Measurements from ENCODE around the gene YWHAQ. TPM values are rescaled to one million over a fixed set of nuclear protein-coding genes. Genes with fewer than 3 reads are reported as not detected.

Gene YWHAQ
- total RNA-seq, 3 donors from 2014 or later (not counting 1 experiment from before 2014, with no cell fraction given): 227 to 240 (median 238) TPM

DNA sequence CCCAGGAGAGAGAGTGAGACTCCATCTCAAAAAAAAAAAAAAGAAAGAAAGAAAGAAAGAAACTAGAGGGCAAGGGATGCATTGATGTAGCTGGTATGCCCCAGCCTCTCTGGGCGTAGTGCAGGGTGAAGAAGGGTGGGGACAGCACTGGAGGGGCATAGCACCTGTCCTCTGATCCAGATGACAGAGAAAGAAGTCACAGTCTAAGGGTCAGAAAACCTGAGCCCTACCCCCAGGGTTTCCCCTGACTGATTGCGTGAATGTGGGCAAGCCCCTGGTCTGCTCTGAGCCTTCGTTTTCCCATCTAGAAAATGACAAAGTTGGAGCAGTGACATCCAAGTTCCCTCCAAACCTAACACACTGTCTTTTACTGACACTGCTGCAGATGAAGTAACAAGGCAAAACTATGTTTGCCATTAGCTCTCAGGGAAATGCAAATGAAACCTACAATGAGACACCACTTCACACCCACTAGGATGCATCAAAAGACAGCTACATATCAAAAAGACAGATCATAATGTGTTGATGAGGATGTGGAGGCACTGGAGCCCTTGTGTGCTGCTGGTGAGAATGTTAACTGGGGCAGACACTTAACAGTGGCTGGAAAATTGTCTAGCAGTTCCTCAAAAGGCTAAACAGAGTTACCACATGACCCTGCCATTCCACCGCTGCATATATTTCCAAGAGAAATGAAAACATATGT, 19.5 kb upstream of the YWHAQ start:
- Histone ChIP-seq H3K27me3 (ENCODE audit: control insufficient read depth, insufficient read depth, low read length) (no peaks in the 10 kb centered on the region), H3K9me3 (ENCODE audit: control insufficient read depth, insufficient read depth, low read length) (no peaks in the 10 kb centered on the region), H3K36me3 (ENCODE audit: control insufficient read depth, insufficient read depth, low read length) (no peaks in the 10 kb centered on the region), H3K4me3 (ENCODE audit: low read length) (no peak overlapping the region), H3K4me1 (ENCODE audit: control insufficient read depth, insufficient read depth, low read length) (peaks cover 23% of the 10 kb centered on the region), H3K27ac (ENCODE audit: low read length) (no peak overlapping the region)
- intact Hi-C loops (cut with micrococcal nuclease): no loop called here
- H3K4me3 Mint-ChIP-seq: no peak overlapping the region
- H3K36me3 Mint-ChIP-seq: no peaks in the 10 kb centered on the region
- peaks cover 0 to 2% of the 10 kb centered on the region in 2 donors for H3K9me3 Mint-ChIP-seq
- ATAC-seq: peak; percentile 52 to 85 (median 66)
- peak overlapping the region; percentile 6 to 32 for H3K27ac Mint-ChIP-seq
- TF ChIP-seq, protein P1, sequence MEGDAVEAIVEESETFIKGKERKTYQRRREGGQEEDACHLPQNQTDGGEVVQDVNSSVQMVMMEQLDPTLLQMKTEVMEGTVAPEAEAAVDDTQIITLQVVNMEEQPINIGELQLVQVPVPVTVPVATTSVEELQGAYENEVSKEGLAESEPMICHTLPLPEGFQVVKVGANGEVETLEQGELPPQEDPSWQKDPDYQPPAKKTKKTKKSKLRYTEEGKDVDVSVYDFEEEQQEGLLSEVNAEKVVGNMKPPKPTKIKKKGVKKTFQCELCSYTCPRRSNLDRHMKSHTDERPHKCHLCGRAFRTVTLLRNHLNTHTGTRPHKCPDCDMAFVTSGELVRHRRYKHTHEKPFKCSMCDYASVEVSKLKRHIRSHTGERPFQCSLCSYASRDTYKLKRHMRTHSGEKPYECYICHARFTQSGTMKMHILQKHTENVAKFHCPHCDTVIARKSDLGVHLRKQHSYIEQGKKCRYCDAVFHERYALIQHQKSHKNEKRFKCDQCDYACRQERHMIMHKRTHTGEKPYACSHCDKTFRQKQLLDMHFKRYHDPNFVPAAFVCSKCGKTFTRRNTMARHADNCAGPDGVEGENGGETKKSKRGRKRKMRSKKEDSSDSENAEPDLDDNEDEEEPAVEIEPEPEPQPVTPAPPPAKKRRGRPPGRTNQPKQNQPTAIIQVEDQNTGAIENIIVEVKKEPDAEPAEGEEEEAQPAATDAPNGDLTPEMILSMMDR (IDR thresholded peaks at IDR 0.05): no peak
- whole genome bisulfite sequencing (ENCODE audit: insufficient coverage): 65% methylated on average over 4 of the region's 4 CpGs
- peaks cover 18 to 29% of the 10 kb centered on the region in 2 donors for H3K4me1 Mint-ChIP-seq
- peak in 1 of 2 donors; percentile 30 for DNase-seq
- H3K27me3 Mint-ChIP-seq (ENCODE audit: low read depth in 2 of 2): peaks cover 0 to 2% of the 10 kb centered on the region in 2 donors

DNA sequence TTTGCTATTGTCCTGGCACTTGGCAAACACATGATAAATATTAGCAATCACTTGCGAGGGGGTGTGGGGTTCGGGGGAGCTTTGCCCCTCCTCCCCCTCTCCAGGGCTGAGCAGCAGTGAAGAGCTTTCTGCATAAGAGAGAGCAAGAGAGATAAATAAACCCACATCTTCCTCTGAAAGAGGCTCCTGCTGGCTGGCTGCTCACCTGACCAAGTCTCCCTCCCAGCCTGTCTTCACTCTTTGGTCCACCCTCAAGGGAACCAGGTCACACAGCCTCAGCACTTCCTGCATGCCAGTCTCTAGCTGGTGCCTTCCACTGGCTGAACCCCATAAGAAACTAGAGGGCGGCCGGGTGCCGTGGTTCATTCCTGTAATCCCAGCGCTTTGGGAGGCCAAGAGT, 18.5 kb upstream of the YWHAQ start:
- Mint-ChIP-seq H3K27ac (peak overlapping the region in 1 of 2 donors; percentile 32), H3K4me1 (peaks cover 11 to 28% of the 10 kb centered on the region in 2 donors), H3K9me3 (peaks cover 0 to 2% of the 10 kb centered on the region in 2 donors), H3K4me3 (no peak overlapping the region), H3K27me3 (ENCODE audit: low read depth in 2 of 2) (peaks cover 0 to 2% of the 10 kb centered on the region in 2 donors), H3K36me3 (no peaks in the 10 kb centered on the region)
- Histone ChIP-seq H3K4me1 (ENCODE audit: control insufficient read depth, insufficient read depth, low read length) (peaks cover 14% of the 10 kb centered on the region), H3K36me3 (ENCODE audit: control insufficient read depth, insufficient read depth, low read length) (no peaks in the 10 kb centered on the region), H3K4me3 (ENCODE audit: low read length) (no peak overlapping the region), H3K27ac (ENCODE audit: low read length) (no peak overlapping the region), H3K9me3 (ENCODE audit: control insufficient read depth, insufficient read depth, low read length) (no peaks in the 10 kb centered on the region), H3K27me3 (ENCODE audit: control insufficient read depth, insufficient read depth, low read length) (no peaks in the 10 kb centered on the region)
- ATAC-seq: no peak
- WGBS (ENCODE audit: insufficient coverage): 97% methylated on average over 5 of the region's 6 CpGs
- intact Hi-C loops (cut with micrococcal nuclease): no loop called here
- TF ChIP-seq, protein P1 (IDR thresholded peaks at IDR 0.05): no peak
- DNase-seq: no peak

DNA sequence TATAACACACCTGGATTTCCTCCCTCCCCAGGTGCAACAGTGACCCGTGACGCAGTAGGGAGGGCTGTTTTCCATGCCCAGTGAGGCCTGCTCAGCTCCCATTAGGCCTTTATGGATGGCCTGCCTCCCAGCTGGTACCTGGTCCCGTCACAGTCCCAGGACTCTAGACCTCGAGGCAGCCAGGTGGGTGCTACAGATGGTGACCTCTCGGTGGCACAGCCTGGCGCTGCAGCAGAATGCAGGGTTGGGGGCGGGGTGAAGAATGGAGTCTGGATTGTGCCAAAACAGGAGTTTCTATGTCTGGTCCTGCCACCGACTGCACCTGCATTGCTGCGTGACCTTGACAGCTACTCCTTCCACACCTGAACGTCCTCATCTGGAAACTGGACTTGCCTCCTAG, 18.0 kb upstream of the YWHAQ start:
- H3K36me3 ChIP-seq (ENCODE audit: control insufficient read depth, insufficient read depth, low read length): no peaks in the 10 kb centered on the region
- H3K36me3 Mint-ChIP-seq: no peaks in the 10 kb centered on the region
- intact Hi-C loops (cut with micrococcal nuclease): no loop called here
- no peak overlapping the region for H3K4me3 ChIP-seq (ENCODE audit: low read length)
- no peak overlapping the region for H3K4me3 Mint-ChIP-seq
- peaks cover 0 to 3% of the 10 kb centered on the region in 2 donors for H3K27me3 Mint-ChIP-seq (ENCODE audit: low read depth in 2 of 2)
- H3K27ac Mint-ChIP-seq: no peak overlapping the region
- no peak overlapping the region for H3K27ac ChIP-seq (ENCODE audit: low read length)
- no peaks in the 10 kb centered on the region for H3K27me3 ChIP-seq (ENCODE audit: control insufficient read depth, insufficient read depth, low read length)
- ATAC-seq (no peak), DNase-seq (no peak)
- TF ChIP-seq, protein P1 (IDR thresholded peaks at IDR 0.05): no peak
- H3K4me1 Mint-ChIP-seq: peaks cover 11 to 28% of the 10 kb centered on the region in 2 donors
- H3K9me3 Mint-ChIP-seq: peaks cover 0 to 2% of the 10 kb centered on the region in 2 donors
- WGBS (ENCODE audit: insufficient coverage): 90% methylated on average over 10 of the region's 10 CpGs
- peaks cover 14% of the 10 kb centered on the region for H3K4me1 ChIP-seq (ENCODE audit: control insufficient read depth, insufficient read depth, low read length)
- no peaks in the 10 kb centered on the region for H3K9me3 ChIP-seq (ENCODE audit: control insufficient read depth, insufficient read depth, low read length)

Measured in natural killer cell (primary cell).